SU-DHL-6 (cell line): ENCODE results near the gene SKOR2.

Experiments used
- CTCF ChIP-seq: fragments of 200-600 bp; sonication (generic); IDR thresholded peaks from one replicate; pipeline ENCODE4 v1.5.1; 2017; ENCODE audit warnings: antibody characterized with exemption, mild to moderate bottlenecking, low read length, moderate library complexity; ENCODE audit not compliant: insufficient read depth, poor library complexity, severe bottlenecking
- EZH2phosphoT487 ChIP-seq: fragments of 200-600 bp; sonication (generic), shearing (Covaris generic); conservative IDR thresholded peaks from 2 replicates; pipeline ENCODE4 v1.6.1; 2018; ENCODE audit warnings: mild to moderate bottlenecking, antibody characterized with exemption, low read length, moderate library complexity, mixed read lengths

- TF ChIP-seq CTCF = no peak
- TF ChIP-seq EZH2phosphoT487 = no peak
Measured at GRCh38 chr18:47248115-47248603, 3.3 kb downstream of the SKOR2 start.
